Suprapubic skin (tissue), 4 donors: ENCODE results near the gene TSHZ1. TPM values are rescaled to one million over a fixed set of nuclear protein-coding genes. Genes with fewer than 3 reads are reported as not detected.

Experiments used
- DNase-seq, 2 donors: peaks; one replicate each; pipeline ENCODE4 v3.0.0-alpha.2; 2019; ENCODE audit warnings: low spot score in 2 of 2
- H3K27ac ChIP-seq: fragments of 200-600 bp; sonication (generic); one replicate; pipeline ENCODE4 v1.5.1; 2019
- H3K27me3 ChIP-seq: fragments of 200-600 bp; sonication (generic); one replicate; pipeline ENCODE4 v1.5.1; 2019
- H3K36me3 ChIP-seq: fragments of 200-600 bp; sonication (generic); one replicate; pipeline ENCODE4 v1.5.1; 2019
- H3K4me1 ChIP-seq: fragments of 200-600 bp; sonication (generic); one replicate; pipeline ENCODE4 v1.5.1; 2019
- H3K4me3 ChIP-seq: fragments of 200-600 bp; sonication (generic); one replicate; pipeline ENCODE4 v1.5.1; 2019; ENCODE audit warnings: mild to moderate bottlenecking
- H3K9me3 ChIP-seq: fragments of 200-600 bp; sonication (generic); one replicate; pipeline ENCODE4 v1.5.1; 2019
- CTCF ChIP-seq, 2 donors: fragments of 200-600 bp in 1 of 2; fragments of 450-650 bp in 1 of 2; sonication (generic) in 1 of 2; IDR thresholded peaks; one replicate each; pipeline ENCODE4 v1.5.1; 2016 to 2019; ENCODE audit warnings: antibody characterized with exemption in 2 of 2, mild to moderate bottlenecking in 1 of 2, moderate library complexity in 1 of 2
- EP300 ChIP-seq: sonication (generic); formaldehyde crosslinking; IDR thresholded peaks from one replicate; pipeline ENCODE4 v1.6.1; 2017; ENCODE audit warnings: antibody characterized with exemption
- POLR2A ChIP-seq, 2 donors: fragments of 450-650 bp; IDR thresholded peaks; one replicate each; pipeline ENCODE4 v1.6.1; 2017; ENCODE audit warnings: antibody characterized with exemption in 2 of 2, mild to moderate bottlenecking in 2 of 2, moderate library complexity in 2 of 2
- POLR2AphosphoS5 ChIP-seq, 3 donors: sonication (generic); formaldehyde crosslinking; IDR thresholded peaks; one replicate each; pipeline ENCODE4 v1.6.1; 2017; ENCODE audit warnings: antibody characterized with exemption in 3 of 3
- WGBS: methylation state at CpG from one replicate; pipeline ENCODE4 v1.1.5; 2018; 5-methylcytosine and 5-hydroxymethylcytosine counted together
- total RNA-seq, 4 donors: library from RNA; depleted of rRNA; stranded (reverse); fragments of >200 nt; gene quantifications; one replicate each; pipeline ENCODE4 v1.1.0, GENCODE V29; 2016

TSHZ1 gene
- total RNA-seq, 4 donors from 2014 or later = 15.2 to 24.5 (median 20.3) TPM

GRCh38 chr18:75163736-75164135 lies 46.9 kb upstream of the TSHZ1 start:
- DNase-seq = no peak
- Histone ChIP-seq H3K4me1 (no peaks in the 10 kb centered on the region), H3K27me3 (no peaks in the 10 kb centered on the region), H3K4me3 (no peak overlapping the region), H3K27ac (no peak overlapping the region), H3K9me3 (no peaks in the 10 kb centered on the region), H3K36me3 (no peaks in the 10 kb centered on the region)
- no peak for TF ChIP-seq POLR2AphosphoS5 (IDR thresholded peaks at IDR 0.05)
- WGBS = 86% methylated on average over 4 of the region's 4 CpGs

GRCh38 chr18:75164479-75164878 lies 46.1 kb upstream of the TSHZ1 start:
- WGBS = 93% methylated on average over 1 of the region's 3 CpGs

DNA sequence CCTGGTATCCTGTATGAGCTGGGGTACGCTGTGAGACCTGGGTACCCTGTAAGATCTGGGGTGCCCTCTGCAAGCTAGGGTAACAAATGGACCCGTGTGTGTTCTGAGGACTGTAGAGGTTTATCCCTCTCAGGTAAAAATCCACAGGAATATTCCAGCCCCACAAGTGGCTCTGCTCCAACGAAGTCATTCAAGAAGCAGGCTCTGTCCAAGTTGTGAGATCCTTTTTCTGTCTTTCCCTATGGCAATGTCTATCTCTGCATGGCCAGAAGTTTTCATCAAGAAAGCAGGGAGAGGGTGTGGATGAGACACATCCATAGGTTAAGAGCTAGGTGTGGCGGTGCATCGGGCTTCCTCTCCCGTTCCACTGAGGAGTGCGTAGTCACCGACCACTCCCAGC lies 44.7 kb upstream of the TSHZ1 start:
- WGBS = 99% methylated on average over 8 of the region's 8 CpGs
- Histone ChIP-seq H3K4me3 (no peak overlapping the region), H3K27me3 (no peaks in the 10 kb centered on the region), H3K4me1 (no peaks in the 10 kb centered on the region), H3K9me3 (no peaks in the 10 kb centered on the region), H3K36me3 (no peaks in the 10 kb centered on the region), H3K27ac (no peak overlapping the region)
- DNase-seq = no peak
- TF ChIP-seq CTCF (IDR thresholded peaks at IDR 0.05) (no peak), POLR2A (IDR thresholded peaks at IDR 0.05) (no peak), POLR2AphosphoS5 (IDR thresholded peaks at IDR 0.05) (no peak), EP300 (no peak)

More at GRCh38 chr18:75164479-75164878, 46.1 kb upstream of the TSHZ1 start:
- Histone ChIP-seq H3K27ac (no peak overlapping the region), H3K9me3 (no peaks in the 10 kb centered on the region), H3K36me3 (no peaks in the 10 kb centered on the region), H3K4me3 (no peak overlapping the region), H3K4me1 (no peaks in the 10 kb centered on the region), H3K27me3 (no peaks in the 10 kb centered on the region)
- TF ChIP-seq POLR2AphosphoS5 (IDR thresholded peaks at IDR 0.05) (no peak), POLR2A (IDR thresholded peaks at IDR 0.05) (no peak), CTCF (IDR thresholded peaks at IDR 0.05) (no peak), EP300 (no peak)
- no peak for DNase-seq

GRCh38 chr18:75167137-75167536 lies 43.5 kb upstream of the TSHZ1 start:
- Histone ChIP-seq H3K4me3 (no peak overlapping the region), H3K27ac (no peak overlapping the region), H3K4me1 (no peaks in the 10 kb centered on the region), H3K9me3 (no peaks in the 10 kb centered on the region), H3K27me3 (no peaks in the 10 kb centered on the region), H3K36me3 (no peaks in the 10 kb centered on the region)
- DNase-seq = no peak
- TF ChIP-seq POLR2AphosphoS5 (IDR thresholded peaks at IDR 0.05) = no peak
- no peak for TF ChIP-seq CTCF (IDR thresholded peaks at IDR 0.05)
- TF ChIP-seq EP300 = no peak
- TF ChIP-seq POLR2A (IDR thresholded peaks at IDR 0.05) = no peak
- WGBS = 94% methylated on average over 10 of the region's 10 CpGs

DNA sequence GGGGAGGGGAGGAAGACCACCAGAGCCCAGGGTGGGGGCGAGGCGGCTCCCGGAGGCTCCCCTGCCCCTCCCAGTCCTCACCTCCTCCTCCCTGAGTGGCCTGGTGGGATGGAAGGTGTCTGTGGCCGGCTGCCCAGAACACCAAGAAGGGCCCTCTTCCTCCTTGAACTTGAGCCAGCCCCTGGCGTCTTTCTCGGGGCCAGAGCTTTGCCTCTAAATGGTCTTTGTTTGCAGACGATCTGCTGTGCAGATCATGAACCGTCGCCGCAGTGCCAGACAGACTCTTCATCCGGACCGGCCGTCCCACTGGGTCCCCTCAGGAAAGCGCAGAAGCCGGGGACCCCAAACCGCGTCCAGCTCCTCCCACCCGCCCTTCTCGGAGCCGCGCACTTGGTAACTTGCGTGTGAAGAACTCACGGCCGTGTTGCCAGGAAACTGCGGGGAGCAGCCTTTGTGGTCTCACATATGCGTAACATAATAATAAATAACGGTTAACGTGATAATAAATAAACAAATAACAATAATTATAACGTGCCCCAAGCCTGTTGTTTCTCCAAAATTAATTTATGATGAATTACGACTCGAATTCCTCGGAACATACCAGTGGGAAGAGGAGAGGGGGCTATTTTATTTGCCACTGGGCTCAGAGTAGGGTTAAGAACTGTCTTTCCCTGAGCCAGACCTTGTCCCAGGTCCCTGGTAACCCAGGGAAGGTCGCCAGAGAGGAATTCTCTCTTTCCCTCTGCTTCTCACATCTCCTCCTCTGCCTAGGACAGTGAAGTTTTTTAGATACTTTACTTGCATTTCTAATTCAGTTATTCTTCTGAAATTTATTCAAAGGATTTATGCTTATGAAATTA lies 42.6 kb upstream of the TSHZ1 start:
- DNase-seq = no peak
- Histone ChIP-seq H3K27me3 (no peaks in the 10 kb centered on the region), H3K36me3 (no peaks in the 10 kb centered on the region), H3K27ac (no peak overlapping the region), H3K9me3 (no peaks in the 10 kb centered on the region), H3K4me3 (no peak overlapping the region), H3K4me1 (no peaks in the 10 kb centered on the region)
- 77% methylated on average over 30 of the region's 33 CpGs for WGBS
- TF ChIP-seq POLR2A (IDR thresholded peaks at IDR 0.05) (no peak), EP300 (no peak), CTCF (IDR thresholded peaks at IDR 0.05) (no peak)
